H9 (cell line): ENCODE measurements around the gene ABCB1. TPM values are rescaled to one million over a fixed set of nuclear protein-coding genes. Genes with fewer than 3 reads are reported as not detected.

Source experiments
- DNase-seq: peaks from one replicate; pipeline ENCODE4 v3.0.0-alpha.2; 2017
- H2AFZ ChIP-seq: one replicate; pipeline ENCODE4 v1.6.1; 2013; ENCODE audit warnings: mild to moderate bottlenecking, low read length, control low read depth, moderate library complexity
- H2AK5ac ChIP-seq: 2 replicates; pipeline ENCODE4 v1.6.1; 2013; ENCODE audit warnings: low read length, control low read depth, mixed read lengths; ENCODE audit not compliant: insufficient read length
- H2BK120ac ChIP-seq: one replicate; pipeline ENCODE4 v1.6.1; 2013; ENCODE audit warnings: low read depth, mild to moderate bottlenecking, low read length, control low read depth, inconsistent platforms; ENCODE audit not compliant: poor library complexity, severe bottlenecking
- H2BK12ac ChIP-seq: 2 replicates; pipeline ENCODE4 v1.6.1; 2013; ENCODE audit warnings: low read length, control low read depth, mixed read lengths, low read depth; ENCODE audit not compliant: insufficient read length
- H2BK15ac ChIP-seq: 2 replicates; pipeline ENCODE4 v1.6.1; 2013; ENCODE audit warnings: low read depth, low read length, control low read depth
- H2BK20ac ChIP-seq: one replicate; pipeline ENCODE4 v1.6.1; 2013; ENCODE audit warnings: low read depth, mild to moderate bottlenecking, low read length, control low read depth, inconsistent platforms; ENCODE audit not compliant: poor library complexity, severe bottlenecking
- H2BK5ac ChIP-seq: 2 replicates; pipeline ENCODE4 v1.6.1; 2013; ENCODE audit warnings: low read length, control low read depth, mixed read lengths; ENCODE audit not compliant: insufficient read length
- H3K14ac ChIP-seq: 2 replicates; pipeline ENCODE4 v1.6.1; 2013; ENCODE audit warnings: low read length, control low read depth; ENCODE audit not compliant: insufficient read depth
- H3K18ac ChIP-seq: 2 replicates; pipeline ENCODE4 v1.6.1; 2013; ENCODE audit warnings: low read depth, mild to moderate bottlenecking, mixed read lengths, low read length, control low read depth; ENCODE audit not compliant: insufficient read length
- H3K23ac ChIP-seq: 2 replicates; pipeline ENCODE4 v1.6.1; 2013; ENCODE audit warnings: low read length, control low read depth, mixed read lengths, low read depth; ENCODE audit not compliant: insufficient read length
- H3K23me2 ChIP-seq: 2 replicates; pipeline ENCODE4 v1.6.1; 2013; ENCODE audit warnings: low read depth, mild to moderate bottlenecking, mixed read lengths, low read length, control low read depth; ENCODE audit not compliant: insufficient read length, poor library complexity, severe bottlenecking
- H3K27ac ChIP-seq: 2 replicates; pipeline ENCODE4 v1.5.1; 2013; ENCODE audit warnings: low read length, control low read depth, mixed read lengths, low read depth; ENCODE audit not compliant: insufficient read length
- H3K27me3 ChIP-seq: 2 replicates; pipeline ENCODE4 v1.6.1; 2013; ENCODE audit warnings: low read length, control low read depth, inconsistent platforms; ENCODE audit not compliant: insufficient read depth
- H3K4ac ChIP-seq: 2 replicates; pipeline ENCODE4 v1.6.1; 2013; ENCODE audit warnings: low read depth, mild to moderate bottlenecking, control low read depth, inconsistent platforms, low read length, moderate library complexity
- H3K4me1 ChIP-seq: 2 replicates; pipeline ENCODE4 v1.6.1; 2013; ENCODE audit warnings: low read length, control low read depth, inconsistent platforms; ENCODE audit not compliant: insufficient read depth
- H3K4me2 ChIP-seq: 2 replicates; pipeline ENCODE4 v1.6.1; 2013; ENCODE audit warnings: low read length, control low read depth, mixed read lengths; ENCODE audit not compliant: insufficient read length, insufficient read depth
- H3K56ac ChIP-seq: 2 replicates; pipeline ENCODE4 v1.6.1; 2013; ENCODE audit warnings: low read depth, mild to moderate bottlenecking, mixed read lengths, low read length, control low read depth; ENCODE audit not compliant: insufficient read length
- H3K79me1 ChIP-seq: 2 replicates; pipeline ENCODE4 v1.6.1; 2013; ENCODE audit warnings: low read depth, mild to moderate bottlenecking, moderate library complexity, low read length, control low read depth, inconsistent platforms; ENCODE audit not compliant: insufficient read depth, poor library complexity, severe bottlenecking
- H3K79me2 ChIP-seq: 2 replicates; pipeline ENCODE4 v1.6.1; 2013; ENCODE audit warnings: low read length, control low read depth, inconsistent platforms; ENCODE audit not compliant: insufficient read depth
- H3K9ac ChIP-seq: 2 replicates; pipeline ENCODE4 v1.6.1; 2013; ENCODE audit warnings: low read length, control low read depth, mixed read lengths; ENCODE audit not compliant: insufficient read length; ENCODE audit errors: extremely low read depth
- H3K9me3 ChIP-seq: one replicate; pipeline ENCODE4 v1.6.1; 2013; ENCODE audit warnings: low read depth, low read length, inconsistent platforms; ENCODE audit not compliant: control insufficient read depth
- H3T11ph ChIP-seq: one replicate; pipeline ENCODE4 v1.6.1; 2013; ENCODE audit warnings: mild to moderate bottlenecking, low read length, control low read depth, inconsistent platforms
- H4K20me1 ChIP-seq: one replicate; pipeline ENCODE4 v1.6.1; 2013; ENCODE audit not compliant: control insufficient read depth, insufficient read length, insufficient read depth
- H4K5ac ChIP-seq: 2 replicates; pipeline ENCODE4 v1.6.1; 2013; ENCODE audit warnings: low read depth, mild to moderate bottlenecking, mixed read lengths, low read length, control low read depth; ENCODE audit not compliant: insufficient read length
- H4K8ac ChIP-seq: replicated peaks from 2 replicates; pipeline ENCODE4 v1.6.1; 2013; ENCODE audit warnings: low read length, control low read depth, mixed read lengths, low read depth; ENCODE audit not compliant: insufficient read length
- H4K91ac ChIP-seq: 2 replicates; pipeline ENCODE4 v1.6.1; 2013; ENCODE audit warnings: low read depth, mild to moderate bottlenecking, moderate library complexity, mixed read lengths, low read length, control low read depth; ENCODE audit not compliant: insufficient read length
- H3K27ac Mint-ChIP-seq, 3 experiments: 2 replicates in 2 of 3; 3 replicates in 1 of 3; pipeline ENCODE4 v1.8.0; 2020 to 2021; ENCODE audit warnings: mixed read lengths in 3 of 3, mild to moderate bottlenecking in 1 of 3, moderate library complexity in 1 of 3
- H3K27me3 Mint-ChIP-seq: 2 replicates; pipeline ENCODE4 v1.8.0; 2021; ENCODE audit warnings: low read depth, mild to moderate bottlenecking, moderate library complexity, mixed read lengths
- H3K36me3 Mint-ChIP-seq, 3 experiments: 2 replicates in 2 of 3; 3 replicates in 1 of 3; pipeline ENCODE4 v1.8.0; 2020 to 2021; ENCODE audit warnings: low read depth in 3 of 3, mixed read lengths in 3 of 3; ENCODE audit not compliant: insufficient read depth in 1 of 3
- H3K4me1 Mint-ChIP-seq, 2 experiments: 2 replicates each; pipeline ENCODE4 v1.8.0; 2020; ENCODE audit warnings: mixed read lengths in 2 of 2
- H3K4me3 Mint-ChIP-seq, 2 experiments: 2 replicates in 1 of 2; 3 replicates in 1 of 2; pipeline ENCODE4 v1.8.0; 2020 to 2021; ENCODE audit warnings: mild to moderate bottlenecking in 2 of 2, mixed read lengths in 2 of 2, moderate library complexity in 1 of 2
- H3K9me3 Mint-ChIP-seq, 2 experiments: 2 replicates in 1 of 2; 3 replicates in 1 of 2; pipeline ENCODE4 v1.8.0; 2020; ENCODE audit warnings: mild to moderate bottlenecking in 2 of 2, mixed read lengths in 2 of 2, moderate library complexity in 1 of 2
- CTCF ChIP-seq: fragments of 200-600 bp; sonication (generic); conservative IDR thresholded peaks from 3 replicates; pipeline ENCODE4 v1.8.0; 2021; ENCODE audit warnings: antibody characterized with exemption, mild to moderate bottlenecking
- WGBS: extraction: QIAGEN DNeasy Blood & Tissue Kit; methylation state at CpG from one replicate; pipeline ENCODE4 v1.1.7; 2013; ENCODE audit warnings: missing lambda C conversion rate, low lambda C conversion rate, mixed read lengths; ENCODE audit not compliant: insufficient read length; ENCODE audit errors: extremely low coverage; 5-methylcytosine and 5-hydroxymethylcytosine counted together
- total RNA-seq: library from RNA; stranded (reverse); gene quantifications from 2 replicates; pipeline ENCODE4 v1.2.1, GENCODE V29; 2021

Gene ABCB1
- total RNA-seq, 1 experiment from 2014 or later, result 0.33 TPM

- no peak overlapping the region for H3K4me3 Mint-ChIP-seq
- no peaks in the 10 kb centered on the region for H3K36me3 Mint-ChIP-seq
- TF ChIP-seq CTCF, result no peak
- Histone ChIP-seq H3K4ac (no peak overlapping the region), H3T11ph (no peak overlapping the region), H2BK20ac (no peak overlapping the region), H4K91ac (no peak overlapping the region), H2AFZ (no peak overlapping the region), H3K79me1 (no peaks in the 10 kb centered on the region), H3K27ac (no peak overlapping the region), H3K27me3 (peaks cover 5% of the 10 kb centered on the region; the same call in 1 of the 2 replicates), H3K79me2 (no peaks in the 10 kb centered on the region), H4K5ac (no peak overlapping the region), H2BK5ac (no peak overlapping the region), H4K8ac (no peak overlapping the region), H3K4me1 (no peaks in the 10 kb centered on the region), H2AK5ac (no peak overlapping the region), H3K56ac (no peak overlapping the region), H3K23ac (no peak overlapping the region), H3K9ac (no peak overlapping the region), H4K20me1 (no peaks in the 10 kb centered on the region), H3K23me2 (peaks cover 8% of the 10 kb centered on the region), H3K4me2 (no peak overlapping the region), H2BK120ac (no peak overlapping the region), H3K18ac (no peak overlapping the region), H3K14ac (no peak overlapping the region), H3K9me3 (no peaks in the 10 kb centered on the region), H2BK12ac (no peak overlapping the region), H2BK15ac (no peak overlapping the region)
- peaks cover 22% of the 10 kb centered on the region for H3K27me3 Mint-ChIP-seq
- no peak for DNase-seq
- peaks cover 2 to 3% of the 10 kb centered on the region in 2 experiments for H3K4me1 Mint-ChIP-seq
- no peaks in the 10 kb centered on the region for H3K9me3 Mint-ChIP-seq
- WGBS, result no CpG with 5 or more reads among the region's 2 CpGs
- H3K27ac Mint-ChIP-seq, result no peak overlapping the region
Measured at GRCh38 chr7:87479951-87480350, 120.7 kb downstream of the ABCB1 start.
